Measurements from ENCODE around the gene WDR45. TPM values are rescaled to one million over a fixed set of nuclear protein-coding genes. Genes with fewer than 3 reads are reported as not detected.

The WDR45 gene
- total and polyA plus RNA-seq, 2 experiments from 2014 or later: 28.8 to 36.2 TPM

DNA sequence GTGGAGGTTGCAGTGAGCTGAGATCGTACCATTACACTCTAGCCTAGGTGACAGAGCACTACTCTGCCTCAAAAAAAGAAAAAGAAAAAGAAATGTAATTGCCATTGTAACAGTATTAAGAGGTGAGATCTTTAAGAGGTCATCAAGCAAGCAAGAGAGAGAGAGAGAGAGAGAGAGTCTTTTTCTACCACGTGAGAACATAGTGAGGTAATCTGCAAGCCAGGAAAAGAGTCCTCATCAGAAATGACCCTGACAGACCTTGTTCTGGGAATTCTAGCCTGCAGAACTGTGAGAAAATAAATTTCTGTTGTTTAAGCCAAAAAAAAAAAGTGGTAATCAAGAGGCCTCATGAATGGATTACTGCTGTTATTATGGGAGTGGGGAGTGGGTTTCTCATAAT lies 29.0 kb upstream of the WDR45 start (continued):
- no peak for TF ChIP-seq EZH2 (IDR thresholded peaks at IDR 0.05; ENCODE audit: low read depth, unreplicated experiment)

DNA sequence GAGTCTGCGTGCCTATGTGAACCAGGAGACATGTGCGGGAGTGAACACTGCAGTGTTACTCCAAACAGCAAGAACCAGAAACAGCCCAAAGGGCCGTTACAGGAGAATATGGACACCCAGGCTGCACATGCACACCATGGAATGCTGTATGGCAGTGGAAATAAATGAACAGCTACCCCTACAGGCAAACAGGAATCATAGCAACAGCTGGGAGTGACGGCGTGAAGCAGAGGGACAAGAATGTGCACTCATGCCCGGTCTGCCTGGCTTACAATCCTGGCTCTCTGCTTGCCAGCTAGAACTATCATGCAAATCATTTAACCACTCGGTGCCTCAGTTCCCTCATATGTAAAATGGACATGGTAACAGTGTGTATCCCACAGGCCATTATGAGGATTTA lies 27.2 kb upstream of the WDR45 start:
- H3K4me1 ChIP-seq (ENCODE audit: insufficient read depth): no peaks in the 10 kb centered on the region
- no peaks in the 10 kb centered on the region for H3K27me3 ChIP-seq (ENCODE audit: insufficient read depth)
- no peak overlapping the region for H3K4me2 ChIP-seq
- DNase-seq (ENCODE audit: low spot score) (peak; percentile 38), ATAC-seq (peak; percentile 82)
- peaks cover 7% of the 10 kb centered on the region; the same call in 2 of the 3 replicates for H3K36me3 Mint-ChIP-seq (ENCODE audit: low read depth)
- no peak overlapping the region for H3K4me3 Mint-ChIP-seq
- no peak overlapping the region for H2AFZ ChIP-seq
- H3F3A ChIP-seq (replicated peaks; ENCODE audit: low read depth): no peaks in the 10 kb centered on the region
- H3K79me2 ChIP-seq (replicated peaks; ENCODE audit: insufficient read depth): no peaks in the 10 kb centered on the region
- 0 out of 3 replicates have a peak, but pooled peaks cover under 1% of the 10 kb centered on the region for H3K4me1 Mint-ChIP-seq
- no peaks in the 10 kb centered on the region for H4K20me1 ChIP-seq (replicated peaks; ENCODE audit: insufficient read depth)
- no peak overlapping the region for H3K27ac Mint-ChIP-seq
- H3K36me3 ChIP-seq (ENCODE audit: insufficient read depth): no peaks in the 10 kb centered on the region
- no peaks in the 10 kb centered on the region for H3K27me3 Mint-ChIP-seq (ENCODE audit: insufficient read depth, low read depth, poor library complexity)
- no peaks in the 10 kb centered on the region for H3K9me2 ChIP-seq (ENCODE audit: insufficient read depth)
- H3K27ac ChIP-seq (ENCODE audit: low read depth): no peak overlapping the region
- TF ChIP-seq, protein P1, sequence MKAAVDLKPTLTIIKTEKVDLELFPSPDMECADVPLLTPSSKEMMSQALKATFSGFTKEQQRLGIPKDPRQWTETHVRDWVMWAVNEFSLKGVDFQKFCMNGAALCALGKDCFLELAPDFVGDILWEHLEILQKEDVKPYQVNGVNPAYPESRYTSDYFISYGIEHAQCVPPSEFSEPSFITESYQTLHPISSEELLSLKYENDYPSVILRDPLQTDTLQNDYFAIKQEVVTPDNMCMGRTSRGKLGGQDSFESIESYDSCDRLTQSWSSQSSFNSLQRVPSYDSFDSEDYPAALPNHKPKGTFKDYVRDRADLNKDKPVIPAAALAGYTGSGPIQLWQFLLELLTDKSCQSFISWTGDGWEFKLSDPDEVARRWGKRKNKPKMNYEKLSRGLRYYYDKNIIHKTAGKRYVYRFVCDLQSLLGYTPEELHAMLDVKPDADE (IDR thresholded peaks at IDR 0.05): no peak
- TF ChIP-seq, protein P2, sequence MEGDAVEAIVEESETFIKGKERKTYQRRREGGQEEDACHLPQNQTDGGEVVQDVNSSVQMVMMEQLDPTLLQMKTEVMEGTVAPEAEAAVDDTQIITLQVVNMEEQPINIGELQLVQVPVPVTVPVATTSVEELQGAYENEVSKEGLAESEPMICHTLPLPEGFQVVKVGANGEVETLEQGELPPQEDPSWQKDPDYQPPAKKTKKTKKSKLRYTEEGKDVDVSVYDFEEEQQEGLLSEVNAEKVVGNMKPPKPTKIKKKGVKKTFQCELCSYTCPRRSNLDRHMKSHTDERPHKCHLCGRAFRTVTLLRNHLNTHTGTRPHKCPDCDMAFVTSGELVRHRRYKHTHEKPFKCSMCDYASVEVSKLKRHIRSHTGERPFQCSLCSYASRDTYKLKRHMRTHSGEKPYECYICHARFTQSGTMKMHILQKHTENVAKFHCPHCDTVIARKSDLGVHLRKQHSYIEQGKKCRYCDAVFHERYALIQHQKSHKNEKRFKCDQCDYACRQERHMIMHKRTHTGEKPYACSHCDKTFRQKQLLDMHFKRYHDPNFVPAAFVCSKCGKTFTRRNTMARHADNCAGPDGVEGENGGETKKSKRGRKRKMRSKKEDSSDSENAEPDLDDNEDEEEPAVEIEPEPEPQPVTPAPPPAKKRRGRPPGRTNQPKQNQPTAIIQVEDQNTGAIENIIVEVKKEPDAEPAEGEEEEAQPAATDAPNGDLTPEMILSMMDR (conservative IDR thresholded peaks at IDR 0.05; ENCODE audit: low read depth in 2 of 2): peak; percentile 46 to 57
- no peak overlapping the region for H3K4me3 ChIP-seq
- no peaks in the 10 kb centered on the region for H3K9me3 Mint-ChIP-seq

DNA sequence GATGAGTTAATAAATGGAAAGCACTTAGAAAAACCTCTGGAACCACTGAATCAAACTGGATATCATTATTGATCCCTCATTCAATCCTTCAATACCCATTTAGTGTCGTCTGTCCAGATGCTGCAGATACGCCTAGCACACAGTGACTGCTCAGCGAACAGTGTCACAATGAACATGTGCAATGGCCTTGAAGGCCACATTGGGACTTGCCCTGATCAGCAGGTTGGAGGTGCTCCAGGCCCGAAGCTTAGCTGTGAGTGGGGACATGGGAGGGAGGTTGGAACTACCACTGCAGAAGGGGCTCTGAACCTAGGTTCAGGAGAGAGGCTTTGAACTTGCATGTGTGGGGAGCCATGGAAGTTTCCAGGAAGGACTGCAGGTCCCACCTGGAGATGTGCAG lies 26.6 kb upstream of the WDR45 start:
- Histone ChIP-seq H3K4me3 (no peak overlapping the region), H2AFZ (no peak overlapping the region), H3K27me3 (ENCODE audit: insufficient read depth) (no peaks in the 10 kb centered on the region), H3K4me2 (no peak overlapping the region), H3K79me2 (replicated peaks; ENCODE audit: insufficient read depth) (no peaks in the 10 kb centered on the region), H3K9me2 (ENCODE audit: insufficient read depth) (no peaks in the 10 kb centered on the region), H3F3A (replicated peaks; ENCODE audit: low read depth) (no peaks in the 10 kb centered on the region), H3K27ac (ENCODE audit: low read depth) (no peak overlapping the region), H3K36me3 (ENCODE audit: insufficient read depth) (no peaks in the 10 kb centered on the region), H4K20me1 (replicated peaks; ENCODE audit: insufficient read depth) (no peaks in the 10 kb centered on the region), H3K4me1 (ENCODE audit: insufficient read depth) (no peaks in the 10 kb centered on the region)
- TF ChIP-seq ZNF331 (CRISPR knock-in tag; IDR thresholded peaks at IDR 0.05; ENCODE audit: low read depth) (no peak), STAT1 (IDR thresholded peaks at IDR 0.05; ENCODE audit: unreplicated experiment) (no peak), EZH2 (IDR thresholded peaks at IDR 0.05; ENCODE audit: low read depth, unreplicated experiment) (no peak)
- Mint-ChIP-seq H3K9me3 (no peaks in the 10 kb centered on the region; the same call in 2 of the 3 replicates), H3K27ac (no peak overlapping the region), H3K27me3 (ENCODE audit: insufficient read depth, low read depth, poor library complexity) (peaks cover 3% of the 10 kb centered on the region), H3K4me3 (no peak overlapping the region), H3K4me1 (0 out of 3 replicates have a peak, but pooled peaks cover 2% of the 10 kb centered on the region), H3K36me3 (ENCODE audit: low read depth) (peaks cover 7% of the 10 kb centered on the region; the same call in 2 of the 3 replicates)
- ATAC-seq (no peak), DNase-seq (ENCODE audit: low spot score) (no peak)

DNA sequence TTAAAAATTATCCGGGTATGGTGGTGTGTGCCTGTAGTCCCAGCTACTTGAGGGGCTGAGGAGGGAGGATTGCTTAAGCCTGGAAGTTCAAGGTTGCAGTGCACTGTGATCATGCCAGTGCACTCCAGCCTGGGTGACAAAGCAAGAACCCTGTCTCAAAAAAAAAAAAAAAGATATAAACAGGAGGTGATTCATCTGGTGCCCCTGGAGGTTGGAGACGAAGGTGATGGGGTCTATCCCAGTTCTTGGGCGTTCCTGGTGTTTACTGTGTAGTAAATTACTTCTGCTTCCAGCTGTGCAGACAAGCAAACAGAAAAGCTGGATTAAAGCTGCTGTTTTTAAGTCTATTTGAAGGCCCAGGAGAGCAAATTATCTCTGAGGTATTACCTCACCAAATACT lies 23.9 kb upstream of the WDR45 start:
- no peaks in the 10 kb centered on the region; the same call in 2 of the 3 replicates for H3K9me3 Mint-ChIP-seq
- H3K4me3 ChIP-seq: no peak overlapping the region
- TF ChIP-seq, protein P1 (IDR thresholded peaks at IDR 0.05): no peak
- TF ChIP-seq CREB1 (CRISPR knock-in tag; IDR thresholded peaks at IDR 0.05; ENCODE audit: low read depth) (no peak), POLR2AphosphoS5 (IDR thresholded peaks at IDR 0.05; ENCODE audit: low read depth) (no peak), JUNB (IDR thresholded peaks at IDR 0.05; ENCODE audit: unreplicated experiment) (no peak), NANOG (IDR thresholded peaks at IDR 0.05; ENCODE audit: borderline replicate concordance) (no peak), ZNF331 (CRISPR knock-in tag; IDR thresholded peaks at IDR 0.05; ENCODE audit: low read depth) (no peak)
- TF ChIP-seq, protein P3, sequence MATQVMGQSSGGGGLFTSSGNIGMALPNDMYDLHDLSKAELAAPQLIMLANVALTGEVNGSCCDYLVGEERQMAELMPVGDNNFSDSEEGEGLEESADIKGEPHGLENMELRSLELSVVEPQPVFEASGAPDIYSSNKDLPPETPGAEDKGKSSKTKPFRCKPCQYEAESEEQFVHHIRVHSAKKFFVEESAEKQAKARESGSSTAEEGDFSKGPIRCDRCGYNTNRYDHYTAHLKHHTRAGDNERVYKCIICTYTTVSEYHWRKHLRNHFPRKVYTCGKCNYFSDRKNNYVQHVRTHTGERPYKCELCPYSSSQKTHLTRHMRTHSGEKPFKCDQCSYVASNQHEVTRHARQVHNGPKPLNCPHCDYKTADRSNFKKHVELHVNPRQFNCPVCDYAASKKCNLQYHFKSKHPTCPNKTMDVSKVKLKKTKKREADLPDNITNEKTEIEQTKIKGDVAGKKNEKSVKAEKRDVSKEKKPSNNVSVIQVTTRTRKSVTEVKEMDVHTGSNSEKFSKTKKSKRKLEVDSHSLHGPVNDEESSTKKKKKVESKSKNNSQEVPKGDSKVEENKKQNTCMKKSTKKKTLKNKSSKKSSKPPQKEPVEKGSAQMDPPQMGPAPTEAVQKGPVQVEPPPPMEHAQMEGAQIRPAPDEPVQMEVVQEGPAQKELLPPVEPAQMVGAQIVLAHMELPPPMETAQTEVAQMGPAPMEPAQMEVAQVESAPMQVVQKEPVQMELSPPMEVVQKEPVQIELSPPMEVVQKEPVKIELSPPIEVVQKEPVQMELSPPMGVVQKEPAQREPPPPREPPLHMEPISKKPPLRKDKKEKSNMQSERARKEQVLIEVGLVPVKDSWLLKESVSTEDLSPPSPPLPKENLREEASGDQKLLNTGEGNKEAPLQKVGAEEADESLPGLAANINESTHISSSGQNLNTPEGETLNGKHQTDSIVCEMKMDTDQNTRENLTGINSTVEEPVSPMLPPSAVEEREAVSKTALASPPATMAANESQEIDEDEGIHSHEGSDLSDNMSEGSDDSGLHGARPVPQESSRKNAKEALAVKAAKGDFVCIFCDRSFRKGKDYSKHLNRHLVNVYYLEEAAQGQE (IDR thresholded peaks at IDR 0.05; ENCODE audit: unreplicated experiment): no peak

More for the DNA sequence above, 23.9 kb upstream of the WDR45 start:
- H3K27me3 Mint-ChIP-seq (ENCODE audit: insufficient read depth, low read depth, poor library complexity): peaks cover 10% of the 10 kb centered on the region
- Histone ChIP-seq H3F3A (replicated peaks; ENCODE audit: low read depth) (no peaks in the 10 kb centered on the region), H3K4me1 (ENCODE audit: insufficient read depth) (no peaks in the 10 kb centered on the region), H3K4me2 (no peak overlapping the region), H3K36me3 (ENCODE audit: insufficient read depth) (no peaks in the 10 kb centered on the region), H3K9me2 (ENCODE audit: insufficient read depth) (no peaks in the 10 kb centered on the region), H3K79me2 (replicated peaks; ENCODE audit: insufficient read depth) (no peaks in the 10 kb centered on the region), H3K27me3 (ENCODE audit: insufficient read depth) (no peaks in the 10 kb centered on the region), H2AFZ (no peak overlapping the region), H4K20me1 (replicated peaks; ENCODE audit: insufficient read depth) (no peaks in the 10 kb centered on the region), H3K27ac (ENCODE audit: low read depth) (no peak overlapping the region)
- 0 out of 3 replicates have a peak, but pooled peaks cover 2% of the 10 kb centered on the region for H3K4me1 Mint-ChIP-seq
- no peak overlapping the region for H3K27ac Mint-ChIP-seq
- no peak for DNase-seq (ENCODE audit: low spot score)
- H3K4me3 Mint-ChIP-seq: no peak overlapping the region
- no peaks in the 10 kb centered on the region for H3K36me3 Mint-ChIP-seq (ENCODE audit: low read depth)
- no peak for ATAC-seq
